Nephron progenitor cell (in vitro differentiated cells): ENCODE measurements around the gene PRICKLE3.

Experiments
- DNase-seq: peaks from one replicate; pipeline ENCODE4 v3.0.0; 2021
- H3K27ac Mint-ChIP-seq: 2 replicates; pipeline ENCODE4 v1.8.0; 2021; ENCODE audit warnings: mild to moderate bottlenecking, moderate library complexity, mixed read lengths
- H3K27me3 Mint-ChIP-seq: 2 replicates; pipeline ENCODE4 v1.8.0; 2021; ENCODE audit warnings: mild to moderate bottlenecking, low read depth, mixed read lengths; ENCODE audit not compliant: poor library complexity
- H3K36me3 Mint-ChIP-seq: 2 replicates; pipeline ENCODE4 v1.8.0; 2021; ENCODE audit warnings: low read depth, mixed read lengths
- H3K4me1 Mint-ChIP-seq: 2 replicates; pipeline ENCODE4 v1.8.0; 2021; ENCODE audit warnings: mixed read lengths
- H3K4me3 Mint-ChIP-seq: 2 replicates; pipeline ENCODE4 v1.8.0; 2021; ENCODE audit warnings: mild to moderate bottlenecking, moderate library complexity, mixed read lengths
- H3K9me3 Mint-ChIP-seq: 2 replicates; pipeline ENCODE4 v1.8.0; 2021; ENCODE audit warnings: mild to moderate bottlenecking, moderate library complexity, mixed read lengths
- TF ChIP-seq, protein P1 (sequence below): fragments of 200-600 bp; sonication (generic); IDR thresholded peaks from 2 replicates; pipeline ENCODE4 v1.5.0; 2021; ENCODE audit warnings: antibody characterized with exemption

PRICKLE3 gene

DNA sequence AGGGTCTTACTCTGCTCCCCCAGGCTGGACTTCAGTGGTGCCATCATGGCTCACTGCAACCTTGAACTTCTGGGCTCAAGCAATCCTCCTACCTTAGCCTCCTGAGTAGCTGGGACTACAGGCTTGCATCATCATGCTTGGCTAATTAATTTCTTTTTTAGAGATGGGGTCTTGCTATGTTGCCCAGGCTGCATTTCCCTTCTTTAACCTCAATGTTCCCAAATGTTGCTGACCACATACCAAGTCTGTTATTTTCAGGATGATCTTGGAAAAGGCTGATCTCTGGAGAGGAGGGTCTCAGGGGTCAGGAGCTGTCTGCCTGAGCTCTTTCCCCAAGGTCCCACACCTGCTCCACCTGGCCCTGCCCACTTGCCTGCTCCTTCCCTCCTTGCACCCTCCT is 33.9 kb upstream of the PRICKLE3 start:
- Mint-ChIP-seq H3K4me3 (no peak overlapping the region), H3K4me1 (no peaks in the 10 kb centered on the region), H3K9me3 (peaks cover 83% of the 10 kb centered on the region), H3K27me3 (peaks cover 41% of the 10 kb centered on the region), H3K27ac (no peak overlapping the region), H3K36me3 (no peaks in the 10 kb centered on the region)
- TF ChIP-seq, protein P1, sequence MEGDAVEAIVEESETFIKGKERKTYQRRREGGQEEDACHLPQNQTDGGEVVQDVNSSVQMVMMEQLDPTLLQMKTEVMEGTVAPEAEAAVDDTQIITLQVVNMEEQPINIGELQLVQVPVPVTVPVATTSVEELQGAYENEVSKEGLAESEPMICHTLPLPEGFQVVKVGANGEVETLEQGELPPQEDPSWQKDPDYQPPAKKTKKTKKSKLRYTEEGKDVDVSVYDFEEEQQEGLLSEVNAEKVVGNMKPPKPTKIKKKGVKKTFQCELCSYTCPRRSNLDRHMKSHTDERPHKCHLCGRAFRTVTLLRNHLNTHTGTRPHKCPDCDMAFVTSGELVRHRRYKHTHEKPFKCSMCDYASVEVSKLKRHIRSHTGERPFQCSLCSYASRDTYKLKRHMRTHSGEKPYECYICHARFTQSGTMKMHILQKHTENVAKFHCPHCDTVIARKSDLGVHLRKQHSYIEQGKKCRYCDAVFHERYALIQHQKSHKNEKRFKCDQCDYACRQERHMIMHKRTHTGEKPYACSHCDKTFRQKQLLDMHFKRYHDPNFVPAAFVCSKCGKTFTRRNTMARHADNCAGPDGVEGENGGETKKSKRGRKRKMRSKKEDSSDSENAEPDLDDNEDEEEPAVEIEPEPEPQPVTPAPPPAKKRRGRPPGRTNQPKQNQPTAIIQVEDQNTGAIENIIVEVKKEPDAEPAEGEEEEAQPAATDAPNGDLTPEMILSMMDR = no peak
- no peak for DNase-seq

DNA sequence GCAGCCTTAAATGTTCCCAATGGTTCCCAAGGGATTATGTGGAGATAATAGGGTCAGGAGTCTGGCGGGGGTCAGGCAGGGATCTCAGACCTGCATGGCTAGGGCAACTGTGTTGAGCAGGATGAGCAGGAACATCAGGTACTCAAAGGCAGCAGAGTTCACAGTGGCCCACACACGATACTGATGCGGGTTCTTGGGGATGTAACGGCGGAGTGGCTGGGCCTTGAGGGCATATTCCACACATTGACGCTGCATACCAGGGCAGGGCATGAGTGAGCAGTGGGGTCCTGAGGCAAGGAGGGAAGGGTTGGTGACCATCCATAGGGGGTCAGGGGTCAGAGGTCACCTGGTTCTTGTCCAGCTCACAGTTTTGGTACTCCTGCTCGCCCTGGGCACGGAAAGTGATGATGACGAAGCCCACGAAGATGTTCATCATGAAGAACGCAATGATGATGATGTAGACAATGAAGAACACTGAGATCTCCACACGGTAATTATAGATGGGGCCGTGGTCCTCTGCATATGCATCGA is 28.9 kb upstream of the PRICKLE3 start:
- H3K9me3 Mint-ChIP-seq = peaks cover 86% of the 10 kb centered on the region
- no peak overlapping the region for H3K4me3 Mint-ChIP-seq
- peaks cover 25% of the 10 kb centered on the region for H3K27me3 Mint-ChIP-seq
- H3K36me3 Mint-ChIP-seq = no peaks in the 10 kb centered on the region
- H3K27ac Mint-ChIP-seq = no peak overlapping the region
- TF ChIP-seq, protein P1 = no peak
- H3K4me1 Mint-ChIP-seq = no peaks in the 10 kb centered on the region
- no peak for DNase-seq

DNA sequence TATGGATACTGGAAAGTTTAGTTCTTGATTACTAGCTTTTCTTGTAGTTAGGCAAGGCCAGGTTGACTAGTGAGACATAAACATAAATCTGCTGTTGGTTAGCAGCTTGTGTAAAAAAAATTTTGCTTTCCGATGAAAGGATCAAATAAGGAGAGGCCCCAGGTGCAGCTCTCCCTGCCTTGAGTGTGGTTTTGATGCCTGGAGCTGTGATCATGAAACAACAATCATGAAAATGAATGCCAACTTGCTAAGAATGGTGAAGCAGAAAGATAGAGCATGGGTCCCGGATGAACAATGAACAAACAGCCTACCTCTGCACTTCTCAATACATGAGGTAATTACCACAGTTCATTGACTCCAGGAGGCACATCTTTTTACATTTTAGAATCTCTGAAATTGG is 28.2 kb upstream of the PRICKLE3 start:
- Mint-ChIP-seq H3K36me3 (no peaks in the 10 kb centered on the region), H3K4me3 (no peak overlapping the region), H3K4me1 (no peaks in the 10 kb centered on the region), H3K27ac (no peak overlapping the region), H3K27me3 (peaks cover 22% of the 10 kb centered on the region), H3K9me3 (peaks cover 82% of the 10 kb centered on the region)
- DNase-seq = no peak
- TF ChIP-seq, protein P1 = no peak

DNA sequence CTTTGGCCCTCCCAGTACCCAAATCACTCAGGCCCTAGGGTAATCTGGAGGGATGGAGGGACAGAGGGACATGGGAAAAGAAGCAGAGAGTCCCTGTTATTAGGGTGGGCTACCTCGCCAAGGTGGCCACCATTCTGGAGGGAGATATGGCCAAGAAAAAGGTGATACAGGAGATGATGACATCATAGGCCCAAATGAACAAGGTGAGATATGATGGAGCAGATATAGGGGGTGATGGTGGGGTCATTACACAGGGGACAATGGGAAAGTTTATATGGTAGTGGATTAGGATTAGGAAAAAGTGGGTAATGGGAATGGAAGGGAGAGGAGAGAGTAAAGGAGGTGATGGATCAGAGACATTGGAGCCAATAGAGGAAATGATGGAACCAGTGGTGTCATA is 26.7 kb upstream of the PRICKLE3 start:
- Mint-ChIP-seq H3K27me3 (peaks cover 15% of the 10 kb centered on the region), H3K36me3 (no peaks in the 10 kb centered on the region), H3K9me3 (peaks cover 76% of the 10 kb centered on the region), H3K4me1 (no peaks in the 10 kb centered on the region), H3K4me3 (no peak overlapping the region), H3K27ac (no peak overlapping the region)
- TF ChIP-seq, protein P1 = no peak
- DNase-seq = no peak

DNA sequence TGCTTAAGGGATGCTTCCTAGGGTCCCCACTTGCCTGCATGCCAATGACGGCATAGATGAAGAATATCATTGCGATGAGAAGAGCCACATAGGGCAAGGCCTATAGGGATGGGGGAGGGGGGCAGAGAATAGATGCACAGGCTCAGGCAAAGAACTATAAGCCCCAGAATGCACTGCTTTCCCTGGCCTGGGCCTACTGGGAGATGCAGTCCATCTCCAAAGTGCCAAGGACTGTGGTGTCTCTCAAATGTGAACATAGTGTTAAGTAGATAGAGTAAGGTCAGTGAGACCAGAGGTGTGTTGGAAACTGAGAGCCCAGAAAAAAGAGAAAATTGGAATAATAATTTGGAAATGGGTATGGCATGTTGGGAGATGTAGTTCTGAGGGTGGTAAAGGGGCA is 26.0 kb upstream of the PRICKLE3 start:
- no peaks in the 10 kb centered on the region for H3K4me1 Mint-ChIP-seq

DNA sequence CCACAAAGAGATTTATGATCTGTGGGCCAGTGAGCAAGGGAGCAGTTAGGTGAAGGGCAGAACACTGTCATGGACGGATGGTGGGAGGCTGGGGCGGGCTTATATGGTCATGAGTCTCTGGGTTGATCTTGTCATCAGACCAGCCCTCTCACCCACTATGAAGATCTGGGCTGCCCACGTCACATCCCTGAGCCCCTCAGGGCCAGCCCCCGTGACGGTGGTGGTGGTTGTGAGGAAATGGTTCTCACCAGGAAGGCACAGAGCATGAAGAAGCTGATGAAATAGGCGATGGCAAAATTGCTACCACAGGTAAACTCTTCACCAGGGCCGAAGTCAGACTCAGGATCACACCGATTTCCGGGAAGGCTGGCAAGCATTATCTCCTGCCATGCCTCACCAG is 24.9 kb upstream of the PRICKLE3 start:
- H3K4me1 Mint-ChIP-seq = no peaks in the 10 kb centered on the region
- DNase-seq = no peak
- H3K4me3 Mint-ChIP-seq = no peak overlapping the region
- peaks cover 12% of the 10 kb centered on the region for H3K27me3 Mint-ChIP-seq
- TF ChIP-seq, protein P1 = no peak
- H3K27ac Mint-ChIP-seq = no peak overlapping the region
- peaks cover 64% of the 10 kb centered on the region for H3K9me3 Mint-ChIP-seq
- no peaks in the 10 kb centered on the region for H3K36me3 Mint-ChIP-seq

More for the DNA sequence above, 26.0 kb upstream of the PRICKLE3 start:
- Mint-ChIP-seq H3K9me3 (peaks cover 71% of the 10 kb centered on the region), H3K36me3 (no peaks in the 10 kb centered on the region), H3K4me3 (no peak overlapping the region), H3K27me3 (peaks cover 12% of the 10 kb centered on the region), H3K27ac (no peak overlapping the region)
- DNase-seq = no peak
- TF ChIP-seq, protein P1 = no peak
